Measurements from ENCODE around the gene NMU.

- no peak for TF ChIP-seq ZFP3 (CRISPR knock-in tag; IDR thresholded peaks at IDR 0.05)
- TF ChIP-seq RARB (CRISPR knock-in tag; IDR thresholded peaks at IDR 0.05), result no peak
- TF ChIP-seq PATZ1 (CRISPR knock-in tag; IDR thresholded peaks at IDR 0.05; ENCODE audit: borderline replicate concordance), result no peak
- TF ChIP-seq ISL1 (CRISPR knock-in tag; IDR thresholded peaks at IDR 0.05), result no peak
- TF ChIP-seq ZNF565 (CRISPR knock-in tag; conservative IDR thresholded peaks at IDR 0.05; ENCODE audit: low read depth), result no peak
- no peak for TF ChIP-seq POU6F1 (CRISPR knock-in tag; IDR thresholded peaks at IDR 0.05; ENCODE audit: borderline replicate concordance, low read depth)
These were observed 816 bp downstream of the NMU start for GRCh38 chr4:55635282-55635681.
